ENCODE data around the gene SNRPB. TPM values are rescaled to one million over a fixed set of nuclear protein-coding genes. Genes with fewer than 3 reads are reported as not detected.

SNRPB gene
- total and polyA plus RNA-seq, 2 of the 13 experiments (the other 11 are each of a cell fraction or from before 2014, with no cell fraction given), result 473 to 844 TPM

DNA sequence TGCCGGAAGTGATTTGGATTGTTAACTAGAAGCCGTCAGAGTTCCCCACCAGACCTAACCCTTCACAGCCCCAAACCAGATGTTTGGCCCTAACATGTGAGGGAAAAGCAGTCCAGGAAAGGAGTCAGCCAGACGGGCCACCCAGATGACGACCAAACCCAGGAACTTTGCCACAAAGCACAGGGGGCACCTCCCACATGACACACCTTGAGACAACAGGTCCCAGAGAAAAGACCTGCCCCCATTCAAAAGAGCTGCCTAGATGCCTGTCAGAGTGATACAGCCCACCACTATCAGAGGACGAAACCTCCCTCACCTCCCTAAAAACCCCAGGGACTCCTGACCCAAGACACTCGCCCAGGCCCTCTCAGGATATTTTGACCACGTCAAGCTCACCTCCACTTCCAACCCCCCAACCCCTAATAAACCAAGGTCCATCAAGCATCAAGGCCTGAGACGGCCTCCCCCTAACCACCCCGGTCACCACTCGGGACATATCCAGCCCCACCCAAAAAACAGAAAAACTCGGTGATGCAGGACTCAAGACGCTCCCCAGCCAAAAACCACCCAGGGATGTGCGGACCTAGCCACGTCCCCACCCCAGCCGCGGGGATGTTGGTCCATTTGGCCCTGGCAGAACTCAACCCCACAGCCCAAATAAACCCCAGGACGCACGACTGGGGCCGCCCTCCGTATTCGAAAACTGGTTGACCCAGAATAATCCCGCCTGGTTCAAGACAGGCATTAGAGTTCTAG is 37.5 kb upstream of the SNRPB start (continued):
- TF ChIP-seq AGO1 (IDR thresholded peaks at IDR 0.05; ENCODE audit: low read depth, low read length, poor library complexity, severe bottlenecking) (no peak), ZNF724P (CRISPR knock-in tag; IDR thresholded peaks at IDR 0.05; ENCODE audit: borderline replicate concordance) (no peak), PTBP1 (IDR thresholded peaks at IDR 0.05; ENCODE audit: low read depth, low read length, poor library complexity, severe bottlenecking) (no peak), ZFX (CRISPR knock-in tag; IDR thresholded peaks at IDR 0.05; ENCODE audit: low read depth) (no peak), SPEN (CRISPR knock-in tag; IDR thresholded peaks at IDR 0.05; ENCODE audit: low read depth) (no peak), JUNB (CRISPR knock-in tag; IDR thresholded peaks at IDR 0.05; ENCODE audit: borderline replicate concordance) (no peak), WIZ (CRISPR knock-in tag; IDR thresholded peaks at IDR 0.05) (0 out of 2 replicates have a peak, but pooled peaks have one; percentile 12), GZF1 (CRISPR knock-in tag; IDR thresholded peaks at IDR 0.05) (no peak), ONECUT2 (CRISPR knock-in tag; IDR thresholded peaks at IDR 0.05) (no peak), MEIS1 (CRISPR knock-in tag; IDR thresholded peaks at IDR 0.05; ENCODE audit: borderline replicate concordance) (no peak), NFE2L2 (IDR thresholded peaks at IDR 0.05; ENCODE audit: low read length) (no peak), SKI (IDR thresholded peaks at IDR 0.05; ENCODE audit: partially characterized antibody) (no peak), ARNT (IDR thresholded peaks at IDR 0.05) (no peak), ZNF34 (CRISPR knock-in tag; IDR thresholded peaks at IDR 0.05; ENCODE audit: borderline replicate concordance) (no peak), RAD21 (CRISPR knock-in tag; IDR thresholded peaks at IDR 0.05) (no peak), ZNF547 (CRISPR knock-in tag; IDR thresholded peaks at IDR 0.05) (no peak)
- TF ChIP-seq, protein P1, sequence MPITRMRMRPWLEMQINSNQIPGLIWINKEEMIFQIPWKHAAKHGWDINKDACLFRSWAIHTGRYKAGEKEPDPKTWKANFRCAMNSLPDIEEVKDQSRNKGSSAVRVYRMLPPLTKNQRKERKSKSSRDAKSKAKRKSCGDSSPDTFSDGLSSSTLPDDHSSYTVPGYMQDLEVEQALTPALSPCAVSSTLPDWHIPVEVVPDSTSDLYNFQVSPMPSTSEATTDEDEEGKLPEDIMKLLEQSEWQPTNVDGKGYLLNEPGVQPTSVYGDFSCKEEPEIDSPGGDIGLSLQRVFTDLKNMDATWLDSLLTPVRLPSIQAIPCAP (CRISPR knock-in tag; IDR thresholded peaks at IDR 0.05; ENCODE audit: low read depth), result no peak
- TF ChIP-seq, protein P2, sequence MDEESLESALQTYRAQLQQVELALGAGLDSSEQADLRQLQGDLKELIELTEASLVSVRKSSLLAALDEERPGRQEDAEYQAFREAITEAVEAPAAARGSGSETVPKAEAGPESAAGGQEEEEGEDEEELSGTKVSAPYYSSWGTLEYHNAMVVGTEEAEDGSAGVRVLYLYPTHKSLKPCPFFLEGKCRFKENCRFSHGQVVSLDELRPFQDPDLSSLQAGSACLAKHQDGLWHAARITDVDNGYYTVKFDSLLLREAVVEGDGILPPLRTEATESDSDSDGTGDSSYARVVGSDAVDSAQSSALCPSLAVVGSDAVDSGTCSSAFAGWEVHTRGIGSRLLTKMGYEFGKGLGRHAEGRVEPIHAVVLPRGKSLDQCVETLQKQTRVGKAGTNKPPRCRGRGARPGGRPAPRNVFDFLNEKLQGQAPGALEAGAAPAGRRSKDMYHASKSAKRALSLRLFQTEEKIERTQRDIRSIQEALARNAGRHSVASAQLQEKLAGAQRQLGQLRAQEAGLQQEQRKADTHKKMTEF (CRISPR knock-in tag; IDR thresholded peaks at IDR 0.05), result no peak
- TF ChIP-seq, protein P3, sequence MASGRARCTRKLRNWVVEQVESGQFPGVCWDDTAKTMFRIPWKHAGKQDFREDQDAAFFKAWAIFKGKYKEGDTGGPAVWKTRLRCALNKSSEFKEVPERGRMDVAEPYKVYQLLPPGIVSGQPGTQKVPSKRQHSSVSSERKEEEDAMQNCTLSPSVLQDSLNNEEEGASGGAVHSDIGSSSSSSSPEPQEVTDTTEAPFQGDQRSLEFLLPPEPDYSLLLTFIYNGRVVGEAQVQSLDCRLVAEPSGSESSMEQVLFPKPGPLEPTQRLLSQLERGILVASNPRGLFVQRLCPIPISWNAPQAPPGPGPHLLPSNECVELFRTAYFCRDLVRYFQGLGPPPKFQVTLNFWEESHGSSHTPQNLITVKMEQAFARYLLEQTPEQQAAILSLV (CRISPR knock-in tag; IDR thresholded peaks at IDR 0.05; ENCODE audit: borderline replicate concordance), result no peak
- TF ChIP-seq, protein P4, sequence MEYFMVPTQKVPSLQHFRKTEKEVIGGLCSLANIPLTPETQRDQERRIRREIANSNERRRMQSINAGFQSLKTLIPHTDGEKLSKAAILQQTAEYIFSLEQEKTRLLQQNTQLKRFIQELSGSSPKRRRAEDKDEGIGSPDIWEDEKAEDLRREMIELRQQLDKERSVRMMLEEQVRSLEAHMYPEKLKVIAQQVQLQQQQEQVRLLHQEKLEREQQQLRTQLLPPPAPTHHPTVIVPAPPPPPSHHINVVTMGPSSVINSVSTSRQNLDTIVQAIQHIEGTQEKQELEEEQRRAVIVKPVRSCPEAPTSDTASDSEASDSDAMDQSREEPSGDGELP (IDR thresholded peaks at IDR 0.05; ENCODE audit: borderline replicate concordance, low read depth), result no peak
- TF ChIP-seq, protein P5, sequence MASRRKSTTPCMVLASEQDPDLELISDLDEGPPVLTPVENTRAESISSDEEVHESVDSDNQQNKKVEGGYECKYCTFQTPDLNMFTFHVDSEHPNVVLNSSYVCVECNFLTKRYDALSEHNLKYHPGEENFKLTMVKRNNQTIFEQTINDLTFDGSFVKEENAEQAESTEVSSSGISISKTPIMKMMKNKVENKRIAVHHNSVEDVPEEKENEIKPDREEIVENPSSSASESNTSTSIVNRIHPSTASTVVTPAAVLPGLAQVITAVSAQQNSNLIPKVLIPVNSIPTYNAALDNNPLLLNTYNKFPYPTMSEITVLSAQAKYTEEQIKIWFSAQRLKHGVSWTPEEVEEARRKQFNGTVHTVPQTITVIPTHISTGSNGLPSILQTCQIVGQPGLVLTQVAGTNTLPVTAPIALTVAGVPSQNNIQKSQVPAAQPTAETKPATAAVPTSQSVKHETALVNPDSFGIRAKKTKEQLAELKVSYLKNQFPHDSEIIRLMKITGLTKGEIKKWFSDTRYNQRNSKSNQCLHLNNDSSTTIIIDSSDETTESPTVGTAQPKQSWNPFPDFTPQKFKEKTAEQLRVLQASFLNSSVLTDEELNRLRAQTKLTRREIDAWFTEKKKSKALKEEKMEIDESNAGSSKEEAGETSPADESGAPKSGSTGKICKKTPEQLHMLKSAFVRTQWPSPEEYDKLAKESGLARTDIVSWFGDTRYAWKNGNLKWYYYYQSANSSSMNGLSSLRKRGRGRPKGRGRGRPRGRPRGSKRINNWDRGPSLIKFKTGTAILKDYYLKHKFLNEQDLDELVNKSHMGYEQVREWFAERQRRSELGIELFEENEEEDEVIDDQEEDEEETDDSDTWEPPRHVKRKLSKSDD (CRISPR knock-in tag; IDR thresholded peaks at IDR 0.05; ENCODE audit: low read depth), result no peak
